ENCODE data around the gene DCAKD.

The DCAKD gene

GRCh38 chr17:45051060-45051719 lies at the start of gene DCAKD:
Gene DCAKD (minus strand): TSS chr17:45051632. CDS start chr17:45034885, 16,747 bp downstream.
- DNase-seq (ENCODE audit: low read depth in 2 of 2), result peak; percentile 93 to 94

GRCh38 chr17:45098869-45099616 lies 47.6 kb upstream of the DCAKD start:
- DNase-seq (ENCODE audit: low read depth in 2 of 2), result peak; percentile 36 to 37

GRCh38 chr17:45098081-45098868 lies 46.8 kb upstream of the DCAKD start:
- DNase-seq (ENCODE audit: low read depth in 2 of 2), result no peak

GRCh38 chr17:45096926-45097325 lies 45.5 kb upstream of the DCAKD start:
- DNase-seq (ENCODE audit: low read depth in 2 of 2), result no peak

- no peak for DNase-seq (ENCODE audit: low read depth in 2 of 2)
Measured at GRCh38 chr17:45096141-45096540, 44.7 kb upstream of the DCAKD start.

GRCh38 chr17:45093444-45094110 lies 42.1 kb upstream of the DCAKD start:
- DNase-seq (ENCODE audit: low read depth in 2 of 2), result no peak

GRCh38 chr17:45092911-45093430 lies 41.5 kb upstream of the DCAKD start:
- DNase-seq (ENCODE audit: low read depth in 2 of 2), result peak; percentile 93 to 94

GRCh38 chr17:45091778-45092425 lies 40.5 kb upstream of the DCAKD start:
- DNase-seq (ENCODE audit: low read depth in 2 of 2), result no peak

GRCh38 chr17:45090711-45091110 lies 39.3 kb upstream of the DCAKD start:
- DNase-seq (ENCODE audit: low read depth in 2 of 2), result no peak

GRCh38 chr17:45088741-45089140 lies 37.3 kb upstream of the DCAKD start:
- DNase-seq (ENCODE audit: low read depth in 2 of 2), result no peak

GRCh38 chr17:45087978-45088377 lies 36.5 kb upstream of the DCAKD start:
- DNase-seq (ENCODE audit: low read depth in 2 of 2), result no peak

- DNase-seq (ENCODE audit: low read depth in 2 of 2), result no peak
Measured at GRCh38 chr17:45087504-45087975, 36.1 kb upstream of the DCAKD start.

GRCh38 chr17:45086865-45087503 lies 35.6 kb upstream of the DCAKD start:
- no peak for DNase-seq (ENCODE audit: low read depth in 2 of 2)

GRCh38 chr17:45086391-45086790 lies 35.0 kb upstream of the DCAKD start:
- DNase-seq (ENCODE audit: low read depth in 2 of 2), result no peak

GRCh38 chr17:45081047-45081703 lies 29.7 kb upstream of the DCAKD start:
- no peak for DNase-seq (ENCODE audit: low read depth in 2 of 2)

GRCh38 chr17:45077643-45078042 lies 26.2 kb upstream of the DCAKD start:
- no peak for DNase-seq (ENCODE audit: low read depth in 2 of 2)

GRCh38 chr17:45073414-45074070 lies 22.1 kb upstream of the DCAKD start:
- DNase-seq (ENCODE audit: low read depth in 2 of 2), result peak; percentile 98

GRCh38 chr17:45070809-45071208 lies 19.4 kb upstream of the DCAKD start:
- no peak for DNase-seq (ENCODE audit: low read depth in 2 of 2)

- no peak for DNase-seq (ENCODE audit: low read depth in 2 of 2)
Measured at GRCh38 chr17:45070001-45070400, 18.6 kb upstream of the DCAKD start.
